OCI-LY1 (cell line): Measurements from ENCODE around the gene RFC1.

Experiments used
- CTCF ChIP-seq: fragments of 200-600 bp; sonication (generic), shearing (Covaris generic); IDR thresholded peaks from 2 replicates; pipeline ENCODE4 v1.5.1; 2017; ENCODE audit warnings: mild to moderate bottlenecking, antibody characterized with exemption, low read length, moderate library complexity, mixed read lengths
- EZH2 ChIP-seq: fragments of 200-600 bp; sonication (generic), shearing (Covaris generic); IDR thresholded peaks from 2 replicates; pipeline ENCODE4 v1.8.0; 2017; ENCODE audit warnings: borderline replicate concordance, mixed run types, mild to moderate bottlenecking, antibody characterized with exemption, low read length, moderate library complexity, mixed read lengths

- TF ChIP-seq EZH2, result no peak
- no peak for TF ChIP-seq CTCF
Measured at GRCh38 chr4:39406763-39407583, 40.8 kb upstream of the RFC1 start, which contains the start of gene KLB.
